Stimulated activated effector memory CD8-positive, alpha-beta T cell treated with anti-CD3 and anti-CD28 coated beads, Interleukin-12 subunit alpha, Interleukin-12 subunit beta, amount 100 ng/mL, for 72 hours (primary cell): ENCODE data around the gene SIGLEC8.
"Not testable (repeated sequence)": the region's sequence is repeated elsewhere in the genome, so short reads cannot be mapped to it uniquely, and the experiment has no call there.

Experiments
- ATAC-seq: fragments of 150-1000 bp; cut with Tn5 transposase; 2 replicates; pipeline ENCODE4 v1.10.0; 2021
- DNase-seq, 2 donors: peaks; one replicate each; pipeline ENCODE4 v3.0.0; 2021 to 2022; ENCODE audit warnings: low spot score in 2 of 2
- H3K27ac Mint-ChIP-seq: one replicate; pipeline ENCODE4 v1.8.0; 2022; ENCODE audit warnings: mild to moderate bottlenecking, mixed read lengths
- H3K36me3 Mint-ChIP-seq: one replicate; pipeline ENCODE4 v1.8.0; 2022; ENCODE audit warnings: mild to moderate bottlenecking, mixed read lengths
- H3K4me1 Mint-ChIP-seq: one replicate; pipeline ENCODE4 v1.8.0; 2022; ENCODE audit warnings: mixed read lengths
- H3K4me3 Mint-ChIP-seq: one replicate; pipeline ENCODE4 v1.8.0; 2022; ENCODE audit warnings: mild to moderate bottlenecking, mixed read lengths
- H3K9me3 Mint-ChIP-seq: one replicate; pipeline ENCODE4 v1.8.0; 2022; ENCODE audit warnings: mixed read lengths

Gene SIGLEC8

GRCh38 chr19:51462681-51463080 is 4.4 kb upstream of the SIGLEC8 start:
- Mint-ChIP-seq H3K4me1 (peaks cover 26% of the 10 kb centered on the region), H3K27ac (no peak overlapping the region)
- no peak for ATAC-seq

GRCh38 chr19:51462276-51462675 is 4.0 kb upstream of the SIGLEC8 start:
- H3K4me1 Mint-ChIP-seq = peaks cover 24% of the 10 kb centered on the region
- H3K27ac Mint-ChIP-seq = no peak overlapping the region
- H3K4me3 Mint-ChIP-seq = no peak overlapping the region
- no peak for DNase-seq
- H3K36me3 Mint-ChIP-seq = no peaks in the 10 kb centered on the region
- H3K9me3 Mint-ChIP-seq = no peaks in the 10 kb centered on the region
- no peak for ATAC-seq

More at GRCh38 chr19:51462681-51463080, 4.4 kb upstream of the SIGLEC8 start:
- no peaks in the 10 kb centered on the region for H3K36me3 Mint-ChIP-seq
- no peaks in the 10 kb centered on the region for H3K9me3 Mint-ChIP-seq
- no peak for DNase-seq
- H3K4me3 Mint-ChIP-seq = no peak overlapping the region

- no peak overlapping the region for H3K4me3 Mint-ChIP-seq
- no peaks in the 10 kb centered on the region for H3K36me3 Mint-ChIP-seq
- H3K9me3 Mint-ChIP-seq = no peaks in the 10 kb centered on the region
- DNase-seq (no peak), ATAC-seq (no peak)
- H3K27ac Mint-ChIP-seq = no peak overlapping the region
- peaks cover 24% of the 10 kb centered on the region for H3K4me1 Mint-ChIP-seq
Observed at GRCh38 chr19:51461723-51462161, 3.5 kb upstream of the SIGLEC8 start.

GRCh38 chr19:51460164-51460992 is 2.1 kb upstream of the SIGLEC8 start:
- DNase-seq (no peak), ATAC-seq (no peak)
- Mint-ChIP-seq H3K4me3 (no peak overlapping the region), H3K27ac (peak overlapping the region; percentile 29), H3K9me3 (no peaks in the 10 kb centered on the region), H3K4me1 (peaks cover 24% of the 10 kb centered on the region), H3K36me3 (no peaks in the 10 kb centered on the region)

GRCh38 chr19:51458899-51459505 is 748 bp upstream of the SIGLEC8 start:
- H3K9me3 Mint-ChIP-seq = no peaks in the 10 kb centered on the region
- H3K36me3 Mint-ChIP-seq = no peaks in the 10 kb centered on the region
- DNase-seq = no peak

GRCh38 chr19:51457351-51458013 is 772 bp downstream of the SIGLEC8 start:
- Mint-ChIP-seq H3K36me3 (no peaks in the 10 kb centered on the region), H3K4me3 (no peak overlapping the region), H3K9me3 (no peaks in the 10 kb centered on the region), H3K4me1 (peaks cover 14% of the 10 kb centered on the region), H3K27ac (peak overlapping the region; percentile 6)
- no peak for DNase-seq
- no peak for ATAC-seq

More at GRCh38 chr19:51458899-51459505, 748 bp upstream of the SIGLEC8 start:
- no peak overlapping the region for H3K4me3 Mint-ChIP-seq
- no peak for ATAC-seq
- peaks cover 24% of the 10 kb centered on the region for H3K4me1 Mint-ChIP-seq
- H3K27ac Mint-ChIP-seq = no peak overlapping the region

- DNase-seq = no peak
- no peak overlapping the region for H3K4me3 Mint-ChIP-seq
- peaks cover 10% of the 10 kb centered on the region for H3K4me1 Mint-ChIP-seq
- no peaks in the 10 kb centered on the region for H3K36me3 Mint-ChIP-seq
- ATAC-seq = no peak
- peaks cover 3% of the 10 kb centered on the region for H3K9me3 Mint-ChIP-seq
- H3K27ac Mint-ChIP-seq = no peak overlapping the region
Observed at GRCh38 chr19:51456541-51457290, 1.5 kb downstream of the SIGLEC8 start.

- Mint-ChIP-seq H3K36me3 (peaks cover 6% of the 10 kb centered on the region), H3K4me3 (no peak overlapping the region), H3K27ac (peak overlapping the region; percentile 36), H3K9me3 (peaks cover 10% of the 10 kb centered on the region), H3K4me1 (peaks cover 33% of the 10 kb centered on the region)
- DNase-seq (no peak), ATAC-seq (peak; percentile 58)
Observed at GRCh38 chr19:51450730-51451307, 7.4 kb downstream of the SIGLEC8 start.

GRCh38 chr19:51448411-51449016 is 9.7 kb downstream of the SIGLEC8 start:
- DNase-seq = peak in 1 of 2 donors; percentile 71
- Mint-ChIP-seq H3K27ac (peak overlapping the region; percentile 52), H3K36me3 (peaks cover 6% of the 10 kb centered on the region), H3K4me3 (peak overlapping the region; percentile 55), H3K4me1 (peaks cover 40% of the 10 kb centered on the region), H3K9me3 (peaks cover 10% of the 10 kb centered on the region)
- peak; percentile 89 for ATAC-seq

GRCh38 chr19:51448011-51448410 is 10.2 kb downstream of the SIGLEC8 start:
- Mint-ChIP-seq H3K27ac (peak overlapping the region; percentile 52), H3K4me3 (peak overlapping the region; percentile 55), H3K36me3 (peaks cover 6% of the 10 kb centered on the region), H3K4me1 (peaks cover 43% of the 10 kb centered on the region), H3K9me3 (peaks cover 10% of the 10 kb centered on the region)
- DNase-seq = no peak
- ATAC-seq = no peak

GRCh38 chr19:51447510-51447909 is 10.7 kb downstream of the SIGLEC8 start:
- H3K27ac Mint-ChIP-seq = peak overlapping the region; percentile 52
- H3K36me3 Mint-ChIP-seq = peaks cover 11% of the 10 kb centered on the region
- DNase-seq, ATAC-seq: not testable (repeated sequence)
- peak overlapping the region; percentile 55 for H3K4me3 Mint-ChIP-seq
- H3K4me1 Mint-ChIP-seq = peaks cover 48% of the 10 kb centered on the region
- H3K9me3 Mint-ChIP-seq = peaks cover 10% of the 10 kb centered on the region

GRCh38 chr19:51441410-51442390 is 16.6 kb downstream of the SIGLEC8 start:
- Mint-ChIP-seq H3K4me1 (peaks cover 59% of the 10 kb centered on the region), H3K9me3 (peaks cover under 1% of the 10 kb centered on the region), H3K27ac (peak overlapping the region; percentile 98), H3K36me3 (peaks cover 23% of the 10 kb centered on the region), H3K4me3 (peak overlapping the region; percentile 77)
- DNase-seq = peak; percentile 72 to 95
- peak; percentile 94 for ATAC-seq

GRCh38 chr19:51440846-51441409 is 17.3 kb downstream of the SIGLEC8 start:
- peaks cover 23% of the 10 kb centered on the region for H3K36me3 Mint-ChIP-seq
- peak overlapping the region; percentile 77 for H3K4me3 Mint-ChIP-seq
- DNase-seq (peak; percentile 57 to 83), ATAC-seq (peak; percentile 64)
- H3K4me1 Mint-ChIP-seq = peaks cover 59% of the 10 kb centered on the region
- no peaks in the 10 kb centered on the region for H3K9me3 Mint-ChIP-seq
- H3K27ac Mint-ChIP-seq = peak overlapping the region; percentile 98
